ENCODE results near the gene NET1.

NET1 gene

GRCh38 chr10:5504146-5505072 lies 92.1 kb downstream of the NET1 start:
- DNase-seq = no peak

- DNase-seq = no peak
Measured at GRCh38 chr10:5506246-5506645, 93.9 kb downstream of the NET1 start.

- no peak for DNase-seq
Measured at GRCh38 chr10:5506751-5507648, 94.6 kb downstream of the NET1 start.

GRCh38 chr10:5507649-5508131 lies 95.3 kb downstream of the NET1 start:
- DNase-seq = no peak

GRCh38 chr10:5508161-5508604 lies 95.8 kb downstream of the NET1 start:
- DNase-seq = no peak

All from stimulated activated CD4-positive, alpha-beta T cell treated with anti-CD3 and anti-CD28 coated beads, Interleukin-4, amount 100 ng/mL, for 1 hour (primary cell).